Measurements from ENCODE around the gene WIF1. TPM values are rescaled to one million over a fixed set of nuclear protein-coding genes. Genes with fewer than 3 reads are reported as not detected.

The WIF1 gene
- total RNA-seq, 1 donor from 2014 or later: 0.22 TPM

DNA sequence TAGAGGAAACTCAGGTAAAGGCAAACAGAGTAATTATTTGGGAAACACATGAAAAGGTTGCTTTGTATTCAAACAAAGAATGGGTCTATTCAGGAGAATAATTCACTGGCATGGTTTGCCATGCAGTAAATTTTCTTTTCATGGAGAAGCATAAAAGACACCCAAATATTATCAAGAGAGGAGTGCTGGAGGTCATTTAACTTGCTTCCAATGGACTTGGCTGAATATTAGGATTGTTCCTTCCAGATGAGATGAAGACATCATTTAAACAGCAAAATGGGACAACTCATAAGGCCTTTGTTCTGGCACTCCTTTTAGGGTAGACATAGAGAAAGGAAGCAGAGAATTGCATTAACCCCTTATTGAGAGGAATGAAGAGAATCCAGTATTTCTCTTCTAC lies 38.7 kb downstream of the WIF1 start:
- Mint-ChIP-seq H3K4me3 (ENCODE audit: low read depth) (no peak overlapping the region), H3K27ac (no peak overlapping the region), H3K36me3 (ENCODE audit: insufficient read depth) (no peaks in the 10 kb centered on the region), H3K9me3 (ENCODE audit: low read depth) (no peaks in the 10 kb centered on the region), H3K4me1 (ENCODE audit: low read depth) (peaks cover 12% of the 10 kb centered on the region), H3K27me3 (peaks cover 5% of the 10 kb centered on the region)
- DNase-seq (ENCODE audit: low spot score, unreplicated experiment): no peak
- TF ChIP-seq, protein P1, sequence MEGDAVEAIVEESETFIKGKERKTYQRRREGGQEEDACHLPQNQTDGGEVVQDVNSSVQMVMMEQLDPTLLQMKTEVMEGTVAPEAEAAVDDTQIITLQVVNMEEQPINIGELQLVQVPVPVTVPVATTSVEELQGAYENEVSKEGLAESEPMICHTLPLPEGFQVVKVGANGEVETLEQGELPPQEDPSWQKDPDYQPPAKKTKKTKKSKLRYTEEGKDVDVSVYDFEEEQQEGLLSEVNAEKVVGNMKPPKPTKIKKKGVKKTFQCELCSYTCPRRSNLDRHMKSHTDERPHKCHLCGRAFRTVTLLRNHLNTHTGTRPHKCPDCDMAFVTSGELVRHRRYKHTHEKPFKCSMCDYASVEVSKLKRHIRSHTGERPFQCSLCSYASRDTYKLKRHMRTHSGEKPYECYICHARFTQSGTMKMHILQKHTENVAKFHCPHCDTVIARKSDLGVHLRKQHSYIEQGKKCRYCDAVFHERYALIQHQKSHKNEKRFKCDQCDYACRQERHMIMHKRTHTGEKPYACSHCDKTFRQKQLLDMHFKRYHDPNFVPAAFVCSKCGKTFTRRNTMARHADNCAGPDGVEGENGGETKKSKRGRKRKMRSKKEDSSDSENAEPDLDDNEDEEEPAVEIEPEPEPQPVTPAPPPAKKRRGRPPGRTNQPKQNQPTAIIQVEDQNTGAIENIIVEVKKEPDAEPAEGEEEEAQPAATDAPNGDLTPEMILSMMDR (IDR thresholded peaks at IDR 0.05; ENCODE audit: unreplicated experiment): no peak

DNA sequence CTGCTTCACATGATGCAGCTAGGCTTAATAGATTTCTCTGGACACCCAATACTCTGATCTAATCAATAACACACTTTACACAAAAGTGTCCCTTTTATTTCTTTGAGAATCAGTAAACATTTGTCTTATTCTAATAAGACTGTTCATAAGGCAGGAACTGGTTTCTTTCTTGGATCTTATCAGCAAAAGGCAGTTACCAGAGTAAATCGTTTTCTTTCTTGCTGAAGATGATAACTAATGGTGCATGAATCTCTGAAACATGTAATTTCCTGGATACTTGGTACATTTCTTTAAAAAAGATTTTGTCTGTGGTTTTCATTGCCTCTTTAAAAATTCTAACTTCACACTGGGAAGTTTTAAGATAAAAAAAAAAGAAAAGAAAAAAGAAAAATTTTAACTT lies 39.6 kb downstream of the WIF1 start:
- no peak overlapping the region for H3K4me3 Mint-ChIP-seq (ENCODE audit: low read depth)
- TF ChIP-seq, protein P1 (IDR thresholded peaks at IDR 0.05; ENCODE audit: unreplicated experiment): no peak
- H3K36me3 Mint-ChIP-seq (ENCODE audit: insufficient read depth): no peaks in the 10 kb centered on the region
- H3K27me3 Mint-ChIP-seq: peaks cover 5% of the 10 kb centered on the region
- H3K9me3 Mint-ChIP-seq (ENCODE audit: low read depth): no peaks in the 10 kb centered on the region
- H3K4me1 Mint-ChIP-seq (ENCODE audit: low read depth): peaks cover 12% of the 10 kb centered on the region
- no peak overlapping the region for H3K27ac Mint-ChIP-seq
- DNase-seq (ENCODE audit: low spot score, unreplicated experiment): no peak

DNA sequence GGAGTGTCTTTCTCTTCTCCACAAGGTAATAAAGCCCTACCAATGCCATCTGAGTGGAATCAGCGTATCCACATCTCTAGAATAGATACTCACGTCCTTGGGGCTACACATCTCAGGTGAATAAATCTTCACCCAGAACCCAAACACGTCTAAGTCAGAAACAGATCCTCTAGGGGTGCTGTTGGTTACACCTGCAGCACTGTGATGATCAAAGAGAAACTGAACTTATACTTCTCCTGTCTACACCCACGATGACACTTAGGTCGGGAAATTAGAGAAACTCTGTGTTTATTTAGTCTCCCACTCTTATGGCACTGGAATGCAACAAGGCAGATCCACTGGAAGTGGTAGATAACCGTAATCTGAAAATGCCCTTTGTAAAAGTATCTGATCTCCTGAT lies 46.2 kb downstream of the WIF1 start:
- H3K4me1 Mint-ChIP-seq (ENCODE audit: low read depth): no peaks in the 10 kb centered on the region
- no peak overlapping the region for H3K27ac Mint-ChIP-seq
- no peak overlapping the region for H3K4me3 Mint-ChIP-seq (ENCODE audit: low read depth)
- no peaks in the 10 kb centered on the region for H3K9me3 Mint-ChIP-seq (ENCODE audit: low read depth)
- DNase-seq (ENCODE audit: low spot score, unreplicated experiment): no peak
- TF ChIP-seq, protein P1 (IDR thresholded peaks at IDR 0.05; ENCODE audit: unreplicated experiment): peak; percentile 27
- no peaks in the 10 kb centered on the region for H3K36me3 Mint-ChIP-seq (ENCODE audit: insufficient read depth)
- peaks cover 4% of the 10 kb centered on the region for H3K27me3 Mint-ChIP-seq

DNA sequence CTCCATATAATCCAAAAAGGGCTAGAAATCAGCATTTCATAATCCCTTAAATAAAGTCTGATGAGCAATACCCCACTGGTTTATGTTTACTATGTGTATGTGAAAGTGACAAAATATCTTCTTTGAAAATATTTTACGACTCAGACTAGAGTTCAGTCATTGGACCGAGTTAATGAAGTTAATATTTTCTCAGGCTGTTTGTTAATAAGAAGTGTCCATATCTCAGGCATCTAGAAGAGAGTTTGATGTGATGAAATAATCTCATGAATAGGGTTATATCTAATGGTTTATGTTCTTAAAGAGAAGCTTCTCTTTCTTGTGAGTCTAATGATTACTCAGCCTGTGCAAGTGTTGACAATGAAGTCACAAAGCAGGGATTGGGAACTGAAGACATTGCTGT lies 51.8 kb downstream of the WIF1 start:
- Mint-ChIP-seq H3K36me3 (ENCODE audit: insufficient read depth) (no peaks in the 10 kb centered on the region), H3K27ac (no peak overlapping the region), H3K4me3 (ENCODE audit: low read depth) (no peak overlapping the region), H3K27me3 (peaks cover 4% of the 10 kb centered on the region), H3K9me3 (ENCODE audit: low read depth) (no peaks in the 10 kb centered on the region), H3K4me1 (ENCODE audit: low read depth) (no peaks in the 10 kb centered on the region)
- TF ChIP-seq, protein P1 (IDR thresholded peaks at IDR 0.05; ENCODE audit: unreplicated experiment): no peak
- DNase-seq (ENCODE audit: low spot score, unreplicated experiment): no peak

DNA sequence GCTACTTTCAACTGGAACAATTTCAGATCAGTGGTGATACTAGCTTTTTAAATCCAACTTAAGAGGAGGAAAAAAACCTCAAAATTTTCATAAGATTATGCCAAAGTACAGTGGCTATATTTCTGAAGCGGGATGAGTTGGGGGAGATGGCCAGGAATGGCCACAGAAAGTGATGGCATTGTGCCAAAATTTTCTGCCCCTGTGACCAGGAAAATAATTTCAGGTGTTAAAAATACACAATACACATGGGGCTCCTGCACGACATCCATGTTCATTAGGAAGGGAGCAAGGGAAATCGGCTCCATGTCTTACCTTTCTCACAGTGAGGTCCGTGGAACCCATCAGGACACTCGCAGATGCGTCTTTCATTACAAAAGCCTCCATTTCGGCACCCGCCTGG lies 53.7 kb downstream of the WIF1 start:
- TF ChIP-seq, protein P1 (IDR thresholded peaks at IDR 0.05; ENCODE audit: unreplicated experiment): no peak
- H3K36me3 Mint-ChIP-seq (ENCODE audit: insufficient read depth): no peaks in the 10 kb centered on the region
- H3K27me3 Mint-ChIP-seq: peaks cover under 1% of the 10 kb centered on the region
- H3K4me3 Mint-ChIP-seq (ENCODE audit: low read depth): no peak overlapping the region
- no peak for DNase-seq (ENCODE audit: low spot score, unreplicated experiment)
- no peaks in the 10 kb centered on the region for H3K9me3 Mint-ChIP-seq (ENCODE audit: low read depth)
- no peaks in the 10 kb centered on the region for H3K4me1 Mint-ChIP-seq (ENCODE audit: low read depth)
- no peak overlapping the region for H3K27ac Mint-ChIP-seq

All from progenitor cell of endocrine pancreas (in vitro differentiated cells).